NCI-H1694 (cell line): ENCODE data around the gene HEXB.
A peak's percentile ranks its signal among the peaks of the same experiment; 100 is the strongest.

ENCODE experiments used
- DNase-seq: peaks from one replicate; lab custom pipeline; 2025; lab: John Stamatoyannopoulos, UW

The HEXB gene

GRCh38 chr5:74684900-74685851 is at the start of gene HEXB:
TSS of gene HEXB (plus strand) at chr5:74685233. CDS start at chr5:74685261, 28 bp downstream.
- DNase-seq: peak; percentile 18

- DNase-seq: no peak
Observed at GRCh38 chr5:74636149-74636548, 48.9 kb upstream of the HEXB start.

GRCh38 chr5:74636552-74636951 is 48.5 kb upstream of the HEXB start:
- no peak for DNase-seq

- DNase-seq: no peak
Observed at GRCh38 chr5:74638544-74638969, 46.5 kb upstream of the HEXB start.

GRCh38 chr5:74638970-74639806 is 45.8 kb upstream of the HEXB start:
- DNase-seq: peak; percentile 8

GRCh38 chr5:74639807-74640449 is 45.1 kb upstream of the HEXB start:
- DNase-seq: no peak

GRCh38 chr5:74640450-74640953 is 44.5 kb upstream of the HEXB start, which contains the start of gene ENC1:
TSS of gene ENC1 (minus strand) at chr5:74640728. CDS start at chr5:74636485, 4,243 bp downstream.
- DNase-seq: peak; percentile 52

- no peak for DNase-seq
Observed at GRCh38 chr5:74640954-74641734, 43.9 kb upstream of the HEXB start.

GRCh38 chr5:74641735-74642542 is 43.1 kb upstream of the HEXB start:
- peak; percentile 4 for DNase-seq

- no peak for DNase-seq
Observed at GRCh38 chr5:74642543-74642863, 42.5 kb upstream of the HEXB start.

- no peak for DNase-seq
Observed at GRCh38 chr5:74643111-74643562, 41.9 kb upstream of the HEXB start.

GRCh38 chr5:74647096-74647495 is 37.9 kb upstream of the HEXB start:
- DNase-seq: no peak

GRCh38 chr5:74648835-74649293 is 36.2 kb upstream of the HEXB start:
- peak; percentile 54 for DNase-seq

- DNase-seq: no peak
Observed at GRCh38 chr5:74649421-74649973, 35.5 kb upstream of the HEXB start.

- DNase-seq: no peak
Observed at GRCh38 chr5:74651710-74652109, 33.3 kb upstream of the HEXB start.

GRCh38 chr5:74652576-74652975 is 32.5 kb upstream of the HEXB start:
- DNase-seq: no peak

GRCh38 chr5:74653991-74654390 is 31.0 kb upstream of the HEXB start:
- DNase-seq: no peak

- no peak for DNase-seq
Observed at GRCh38 chr5:74655206-74655605, 29.8 kb upstream of the HEXB start.

- DNase-seq: no peak
Observed at GRCh38 chr5:74655716-74656115, 29.3 kb upstream of the HEXB start.

- no peak for DNase-seq
Observed at GRCh38 chr5:74657165-74657564, 27.9 kb upstream of the HEXB start.
